ENCODE measurements around the gene PEPD.

DNA sequence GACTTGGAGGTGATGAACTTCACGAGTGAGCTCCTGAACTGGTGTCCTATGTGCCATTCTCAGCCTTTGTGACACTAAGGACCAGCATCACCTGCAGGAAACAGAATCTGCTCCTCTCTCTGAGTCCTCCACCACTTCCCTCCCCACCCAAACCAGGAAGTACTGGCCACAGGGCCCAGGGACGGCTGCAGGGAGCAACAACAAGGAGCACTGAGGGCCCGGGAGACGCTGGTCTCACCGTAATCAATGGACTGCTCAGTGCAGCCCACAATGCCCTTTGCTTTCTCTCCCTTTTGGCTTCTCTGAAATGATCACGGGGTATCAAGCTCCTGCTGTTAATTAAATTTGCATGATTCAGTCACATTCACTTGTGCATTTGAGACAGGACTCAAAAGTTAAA, 18.6 kb downstream of the PEPD start:
- TF ChIP-seq, protein P1, sequence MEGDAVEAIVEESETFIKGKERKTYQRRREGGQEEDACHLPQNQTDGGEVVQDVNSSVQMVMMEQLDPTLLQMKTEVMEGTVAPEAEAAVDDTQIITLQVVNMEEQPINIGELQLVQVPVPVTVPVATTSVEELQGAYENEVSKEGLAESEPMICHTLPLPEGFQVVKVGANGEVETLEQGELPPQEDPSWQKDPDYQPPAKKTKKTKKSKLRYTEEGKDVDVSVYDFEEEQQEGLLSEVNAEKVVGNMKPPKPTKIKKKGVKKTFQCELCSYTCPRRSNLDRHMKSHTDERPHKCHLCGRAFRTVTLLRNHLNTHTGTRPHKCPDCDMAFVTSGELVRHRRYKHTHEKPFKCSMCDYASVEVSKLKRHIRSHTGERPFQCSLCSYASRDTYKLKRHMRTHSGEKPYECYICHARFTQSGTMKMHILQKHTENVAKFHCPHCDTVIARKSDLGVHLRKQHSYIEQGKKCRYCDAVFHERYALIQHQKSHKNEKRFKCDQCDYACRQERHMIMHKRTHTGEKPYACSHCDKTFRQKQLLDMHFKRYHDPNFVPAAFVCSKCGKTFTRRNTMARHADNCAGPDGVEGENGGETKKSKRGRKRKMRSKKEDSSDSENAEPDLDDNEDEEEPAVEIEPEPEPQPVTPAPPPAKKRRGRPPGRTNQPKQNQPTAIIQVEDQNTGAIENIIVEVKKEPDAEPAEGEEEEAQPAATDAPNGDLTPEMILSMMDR (IDR thresholded peaks at IDR 0.05), result no peak
- TF ChIP-seq POLR2AphosphoS5 (IDR thresholded peaks at IDR 0.05) (no peak), POLR2A (IDR thresholded peaks at IDR 0.05) (no peak), EP300 (IDR thresholded peaks at IDR 0.05; ENCODE audit: low read depth) (no peak)

Measured in transverse colon (tissue), 4 donors.